RCC 7860 (cell line): ENCODE measurements around the gene IGFLR1.

ENCODE experiments used
- DNase-seq: peaks from one replicate; pipeline ENCODE4 v3.0.0-alpha.2; 2015; ENCODE audit warnings: low spot score
- FAIRE-seq: peaks from 2 replicates; lab custom pipeline; 2012; peaks lifted over from hg19 to GRCh38; lab: Jason Lieb, UNC

IGFLR1 gene

DNA sequence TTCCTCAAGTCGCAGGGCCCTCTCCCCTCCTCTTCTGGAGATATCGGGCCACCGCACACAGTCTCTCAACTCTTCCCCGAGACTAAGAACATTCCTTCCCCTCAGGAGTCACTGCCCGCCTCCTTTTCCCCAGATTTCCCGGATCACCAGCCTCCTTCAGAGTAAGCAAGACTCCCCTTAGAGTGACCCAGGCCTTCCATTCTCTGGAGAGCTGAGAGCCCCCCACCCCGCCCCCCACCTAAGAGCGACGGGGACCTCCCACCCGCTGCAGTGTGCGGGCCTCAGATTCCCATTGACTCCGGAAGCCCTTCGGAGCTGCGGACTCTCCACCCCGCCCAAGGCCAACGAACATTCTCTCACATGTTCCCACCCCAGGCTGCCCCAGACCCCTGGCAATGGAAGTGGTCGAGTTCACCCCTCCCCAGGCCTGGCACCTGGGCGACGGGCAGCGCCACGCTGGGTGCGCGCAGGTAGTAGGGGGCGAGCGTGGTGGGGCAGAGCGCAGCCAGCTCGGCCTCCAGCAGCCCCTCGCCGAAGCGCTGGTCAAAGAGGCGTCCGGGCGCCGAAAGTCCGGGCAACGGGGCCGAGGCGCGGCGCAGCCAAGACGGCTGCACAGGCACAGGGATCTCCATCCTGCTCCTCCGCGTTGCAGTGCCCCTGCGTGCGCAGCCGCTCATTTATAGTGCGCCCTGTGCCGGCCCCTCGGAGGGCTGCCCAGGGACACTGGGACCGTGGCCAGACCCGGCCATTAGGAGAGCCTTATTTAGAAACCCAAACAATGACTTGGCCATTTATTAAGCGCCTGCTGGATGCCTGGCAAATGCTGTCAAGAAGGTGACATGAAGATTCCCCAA lies 14.4 kb upstream of the IGFLR1 start, which contains the start of gene HSPB6:
Gene HSPB6, minus strand, starts transcription at position 653 of the 854 bp plus-strand sequence. Its CDS starts 21 bp downstream, at position 632.
- DNase-seq (no peak), FAIRE-seq (no peak)

DNA sequence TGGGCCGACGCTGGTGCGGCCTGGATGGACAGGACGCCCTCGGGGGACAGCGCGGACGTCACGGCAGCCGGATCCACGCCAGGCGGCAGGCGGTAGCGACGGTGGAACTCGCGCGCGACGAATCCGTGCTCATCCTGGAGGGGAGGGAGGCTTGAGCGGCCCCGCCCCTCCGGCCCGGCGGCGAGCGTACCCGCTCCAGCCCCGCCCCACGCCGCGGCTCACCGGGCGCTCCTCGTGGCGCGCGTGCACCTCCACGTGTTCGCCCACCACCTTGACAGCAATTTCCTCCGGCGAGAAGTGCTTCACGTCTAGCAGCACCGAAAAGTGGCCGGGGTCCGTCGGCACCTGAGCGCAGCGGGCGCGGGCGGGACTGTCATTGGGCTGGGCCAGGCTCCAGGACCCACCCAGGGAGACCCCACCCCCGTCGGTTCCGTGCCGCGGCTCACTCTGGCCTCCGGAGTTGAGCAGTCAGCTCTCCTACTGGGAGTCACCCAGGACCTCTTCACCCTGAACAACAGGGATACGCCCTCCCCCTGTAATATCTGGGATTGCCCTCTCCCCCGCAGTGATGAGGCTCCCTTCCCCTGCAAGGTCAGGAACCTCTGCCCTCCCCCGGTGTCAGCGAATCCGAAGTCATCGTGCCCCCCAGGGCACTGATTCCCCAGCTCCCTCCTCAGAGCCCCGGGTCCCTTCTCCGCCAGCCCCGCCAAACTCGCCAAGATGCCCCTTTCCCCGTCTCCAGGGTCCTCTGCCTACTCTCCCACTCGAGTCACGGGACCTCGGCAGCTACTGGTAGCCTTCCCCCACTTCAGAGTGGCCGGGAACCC lies 13.5 kb upstream of the IGFLR1 start:
- FAIRE-seq (no peak), DNase-seq (no peak)

DNA sequence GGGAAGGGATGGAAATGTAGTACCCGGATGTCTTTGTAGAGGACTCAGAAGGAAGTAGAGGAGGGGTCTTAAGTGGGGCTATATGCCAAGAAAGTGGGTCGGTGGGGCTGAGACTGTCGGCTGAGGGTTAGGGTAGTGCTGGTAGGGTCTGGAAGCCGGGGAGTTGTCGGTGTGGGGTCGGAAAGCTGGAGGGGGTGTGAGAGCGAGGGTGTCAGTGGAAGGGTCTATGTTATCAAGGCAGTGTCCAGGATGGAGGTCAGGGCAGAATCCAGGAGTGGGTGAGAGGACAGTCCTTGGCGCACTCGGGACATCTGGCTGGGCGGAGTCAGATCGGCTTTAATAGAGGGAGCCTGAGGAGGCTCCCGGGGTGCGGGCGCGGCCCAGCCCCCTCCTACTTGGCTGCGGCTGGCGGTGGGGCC lies 12.9 kb upstream of the IGFLR1 start:
- FAIRE-seq (no peak), DNase-seq (no peak)

DNA sequence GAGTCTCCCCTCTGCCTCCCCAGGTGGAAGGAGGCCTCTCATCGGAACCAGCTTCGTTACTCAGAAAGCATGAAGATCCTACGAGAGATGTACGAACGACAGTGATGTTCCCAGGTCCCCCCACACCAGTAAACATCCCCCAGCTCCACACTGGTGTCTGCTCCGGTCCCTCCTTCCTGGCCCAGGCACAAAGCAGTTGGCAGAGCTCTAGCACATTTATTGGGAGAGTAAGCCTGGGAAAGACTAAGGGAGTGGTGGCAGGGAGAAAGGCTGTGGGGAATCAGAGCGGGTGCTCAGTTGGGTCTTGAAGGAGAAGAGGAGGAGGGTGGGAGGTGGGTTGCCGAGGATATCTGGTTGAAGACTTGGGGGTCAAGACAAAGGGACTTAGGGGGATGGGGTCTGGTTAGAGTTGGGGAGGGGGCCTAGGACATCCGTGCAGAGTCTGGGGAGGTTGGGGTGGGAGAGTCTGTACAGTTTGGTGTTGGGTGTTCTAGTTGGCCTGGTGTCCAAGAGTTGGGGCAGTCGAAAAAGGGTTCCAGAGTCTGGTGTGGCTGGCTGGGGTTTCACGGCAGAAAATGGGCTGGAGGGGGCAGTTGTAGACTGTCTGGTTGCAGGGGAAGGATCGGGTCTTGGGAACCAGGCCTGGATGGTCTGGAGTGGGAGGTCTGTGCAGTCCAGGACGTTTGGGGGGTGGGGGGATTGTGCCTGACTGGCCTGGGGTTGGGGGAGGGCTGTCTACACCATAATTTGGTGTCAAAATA lies 12.3 kb upstream of the IGFLR1 start:
- DNase-seq: no peak
- FAIRE-seq: no peak

DNA sequence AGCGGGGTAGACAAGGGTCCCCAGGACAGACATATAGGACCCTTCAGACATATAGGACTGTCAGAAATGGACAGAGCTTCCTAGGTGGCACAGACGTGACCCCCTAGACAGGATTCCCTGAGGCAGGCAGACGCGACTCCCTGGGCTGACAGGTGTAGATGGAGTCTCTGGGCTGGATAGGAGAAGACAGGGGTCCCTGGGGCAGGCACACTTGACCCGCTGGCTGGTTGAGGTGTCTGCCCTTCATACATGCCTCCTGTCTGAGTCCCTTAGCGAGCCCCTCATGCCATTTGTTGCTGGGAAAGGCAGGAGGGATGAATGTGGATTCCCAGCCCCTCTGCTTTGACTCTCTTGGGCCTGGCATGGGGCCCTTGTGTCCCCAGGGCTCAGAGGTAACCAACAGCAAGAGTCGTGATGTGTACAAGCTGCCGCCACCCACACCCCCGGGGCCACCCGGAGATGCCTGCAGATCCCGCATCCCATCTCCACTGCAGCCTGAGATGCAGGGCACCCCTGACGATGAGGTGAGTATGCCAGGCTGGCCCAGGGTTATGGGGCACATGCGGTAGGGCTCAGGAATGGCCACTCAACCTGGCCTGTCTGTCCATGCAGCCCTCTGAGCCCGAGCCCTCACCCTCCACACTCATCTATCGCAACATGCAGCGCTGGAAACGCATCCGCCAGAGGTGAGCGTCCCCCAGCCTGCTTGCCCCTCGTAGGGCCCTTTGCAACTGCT lies 11.6 kb upstream of the IGFLR1 start:
- FAIRE-seq (no peak), DNase-seq (no peak)

DNA sequence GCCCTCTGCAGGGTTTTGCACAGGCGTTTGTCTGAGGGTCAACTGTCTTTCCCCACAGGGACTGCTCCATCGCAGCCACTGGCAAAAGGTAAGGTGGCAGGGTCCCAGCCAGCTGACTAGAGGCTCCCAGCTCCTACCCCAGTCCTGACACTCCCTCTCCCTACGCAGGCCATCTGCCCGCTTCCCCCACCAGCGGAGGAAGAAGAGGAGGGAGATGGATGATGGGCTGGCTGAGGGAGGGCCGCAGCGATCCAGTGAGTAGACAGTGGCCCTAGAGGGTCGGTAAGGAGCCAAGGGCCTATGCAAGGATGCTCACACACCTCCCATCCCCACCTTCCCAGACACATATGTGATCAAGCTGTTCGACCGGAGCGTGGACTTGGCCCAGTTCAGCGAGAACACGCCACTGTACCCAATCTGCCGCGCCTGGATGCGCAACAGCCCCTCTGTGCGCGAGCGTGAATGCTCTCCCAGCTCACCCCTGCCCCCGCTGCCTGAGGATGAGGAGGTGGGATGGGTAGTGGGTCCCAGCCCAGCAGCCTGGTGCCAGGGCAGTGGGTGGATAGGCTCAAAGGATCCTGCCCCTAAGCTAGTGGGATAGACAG lies 10.6 kb upstream of the IGFLR1 start:
- no peak for FAIRE-seq
- no peak for DNase-seq

DNA sequence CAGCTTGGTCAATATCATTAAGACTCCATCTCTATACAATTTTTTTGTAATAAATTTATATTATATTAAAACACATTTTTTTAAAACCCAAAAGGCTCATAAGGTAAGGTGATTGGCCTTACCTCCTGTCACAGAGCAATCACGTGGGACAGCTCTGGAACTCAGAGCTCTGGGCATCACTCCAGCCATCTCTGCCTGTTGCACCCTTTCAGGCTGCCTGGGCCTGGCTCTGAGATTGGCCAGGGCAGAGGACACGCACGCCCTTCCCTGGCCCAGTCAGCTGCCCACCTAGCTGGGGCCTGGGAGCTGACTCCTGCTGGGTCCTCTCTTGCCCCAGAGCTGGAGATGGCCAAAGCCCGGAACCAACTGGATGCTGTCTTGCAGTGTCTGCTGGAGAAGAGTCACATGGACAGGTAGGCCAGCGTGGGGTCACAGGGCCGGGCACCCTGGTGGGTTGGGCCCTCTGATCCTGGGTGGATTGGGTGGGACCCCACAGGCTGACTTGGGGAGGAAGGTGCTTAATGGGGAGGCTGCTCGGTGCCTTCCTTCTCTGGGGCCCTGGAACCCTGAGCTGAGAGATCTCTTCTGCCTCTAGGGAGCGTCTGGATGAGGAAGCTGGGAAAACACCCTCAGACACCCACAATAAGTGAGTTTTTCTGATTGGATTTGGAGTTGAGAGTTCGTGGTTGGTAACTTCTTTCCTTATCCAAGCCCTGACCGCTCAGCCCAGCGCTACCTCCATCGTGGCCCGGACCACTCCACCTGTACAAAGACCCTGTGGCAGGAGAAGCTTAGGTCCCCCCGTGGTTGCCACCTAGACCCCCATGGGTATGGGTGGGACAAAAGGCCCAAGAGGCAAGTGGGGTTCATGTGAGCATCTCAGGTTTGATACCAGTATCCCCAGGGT lies 9.8 kb upstream of the IGFLR1 start:
- FAIRE-seq (no peak), DNase-seq (no peak)

DNA sequence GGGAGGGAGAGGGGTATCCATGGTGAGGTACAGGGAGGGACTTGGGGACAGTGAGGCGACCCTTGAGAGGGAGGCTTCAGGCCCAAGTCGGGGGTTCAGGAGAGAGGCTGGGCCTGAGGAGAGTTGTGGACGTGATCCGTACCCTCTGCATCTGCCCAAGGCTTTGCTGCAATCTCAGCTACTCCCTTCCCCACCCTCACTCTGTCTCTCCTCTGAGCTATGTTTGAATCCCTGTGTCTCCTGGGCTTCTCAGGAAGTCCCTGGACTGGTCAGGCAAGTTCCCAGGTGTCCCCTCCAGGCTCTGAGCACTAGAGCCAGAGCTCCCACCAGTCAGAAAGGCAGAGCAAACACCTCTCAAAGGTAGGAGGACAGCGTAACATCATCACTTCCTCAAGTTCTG lies 7.9 kb upstream of the IGFLR1 start:
- FAIRE-seq: no peak
- no peak for DNase-seq

DNA sequence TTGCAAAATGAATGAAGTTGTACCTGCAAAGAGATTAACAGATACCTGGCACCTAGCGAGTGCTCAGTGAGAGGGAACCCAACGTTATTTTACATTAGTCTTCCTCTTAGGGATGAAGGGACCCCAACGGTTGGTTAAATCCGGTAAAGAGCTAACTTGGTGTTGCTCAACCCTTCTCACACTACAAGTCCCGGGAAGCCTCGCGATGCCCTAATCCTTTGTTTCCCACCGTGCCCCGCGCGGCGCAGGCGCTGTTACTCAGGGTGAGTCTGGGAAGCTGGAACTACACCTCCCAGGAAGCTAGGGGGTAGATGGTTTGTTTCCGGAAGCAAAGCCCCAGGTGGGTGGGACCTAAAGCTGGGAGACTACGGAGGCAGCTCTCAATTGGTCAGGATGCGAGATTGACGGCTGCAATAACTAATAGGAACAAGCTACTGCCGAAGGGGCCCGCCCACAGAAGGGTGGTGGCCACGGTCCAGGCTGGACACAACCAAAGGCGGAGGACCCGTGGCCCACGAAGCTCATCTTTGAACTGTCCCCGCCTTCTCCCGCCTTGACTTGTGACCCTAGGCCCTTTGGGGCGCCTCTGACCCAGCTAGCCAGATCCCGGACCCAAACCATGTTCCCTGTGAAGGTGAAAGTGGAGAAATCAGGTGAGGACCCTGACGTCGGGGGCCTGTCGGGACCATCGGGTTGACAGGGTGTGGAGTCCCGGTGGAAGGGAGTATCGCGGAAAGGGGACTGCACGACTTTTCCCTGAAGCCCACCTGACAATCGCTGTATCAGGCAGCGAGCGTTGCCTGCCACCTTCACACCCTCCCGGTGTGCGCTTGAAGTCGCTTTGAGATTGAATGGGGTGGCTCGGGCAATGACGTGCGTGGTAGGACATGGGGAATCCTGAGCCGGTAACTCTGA lies 6.1 kb upstream of the IGFLR1 start, which contains the start of gene LIN37:
Gene LIN37, plus strand, starts transcription at position 471 of the 915 bp plus-strand sequence. Its CDS starts 149 bp downstream, at position 620.
- FAIRE-seq (peak; percentile 88), DNase-seq (peak; percentile 95)

DNA sequence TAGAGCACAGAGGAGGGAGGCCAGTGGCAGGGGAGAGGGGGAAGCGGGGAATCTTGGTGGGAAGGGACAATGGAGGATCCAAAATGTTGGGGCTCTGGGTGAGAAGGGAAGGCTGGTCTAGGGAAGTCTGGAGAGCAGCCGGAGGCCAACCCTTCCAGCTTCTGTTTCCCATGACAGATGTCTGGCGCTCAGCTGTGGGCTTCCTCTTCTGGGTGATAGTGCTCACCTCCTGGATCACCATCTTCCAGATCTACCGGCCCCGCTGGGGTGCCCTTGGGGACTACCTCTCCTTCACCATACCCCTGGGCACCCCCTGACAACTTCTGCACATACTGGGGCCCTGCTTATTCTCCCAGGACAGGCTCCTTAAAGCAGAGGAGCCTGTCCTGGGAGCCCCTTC lies 4.3 kb upstream of the IGFLR1 start:
- FAIRE-seq (no peak), DNase-seq (no peak)

DNA sequence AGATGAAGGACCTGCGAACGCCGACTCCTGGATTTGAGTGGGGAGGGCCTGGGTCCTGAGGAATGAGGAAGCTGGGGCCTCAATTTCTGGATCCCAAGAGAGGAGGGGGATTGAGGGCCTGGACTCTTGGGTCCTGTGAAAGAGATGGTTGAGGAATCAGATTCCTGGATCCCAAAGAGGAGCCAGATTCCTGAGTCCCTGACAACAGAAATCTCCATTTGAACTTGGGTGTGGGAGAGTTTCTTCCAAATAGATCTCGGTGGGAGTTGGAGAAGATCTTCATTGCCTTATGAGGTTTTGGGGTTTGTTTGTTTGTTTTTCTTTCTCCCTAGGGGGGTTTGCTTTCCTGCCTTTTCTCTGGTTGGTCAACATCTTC lies 3.8 kb upstream of the IGFLR1 start:
- no peak for DNase-seq
- FAIRE-seq: no peak

DNA sequence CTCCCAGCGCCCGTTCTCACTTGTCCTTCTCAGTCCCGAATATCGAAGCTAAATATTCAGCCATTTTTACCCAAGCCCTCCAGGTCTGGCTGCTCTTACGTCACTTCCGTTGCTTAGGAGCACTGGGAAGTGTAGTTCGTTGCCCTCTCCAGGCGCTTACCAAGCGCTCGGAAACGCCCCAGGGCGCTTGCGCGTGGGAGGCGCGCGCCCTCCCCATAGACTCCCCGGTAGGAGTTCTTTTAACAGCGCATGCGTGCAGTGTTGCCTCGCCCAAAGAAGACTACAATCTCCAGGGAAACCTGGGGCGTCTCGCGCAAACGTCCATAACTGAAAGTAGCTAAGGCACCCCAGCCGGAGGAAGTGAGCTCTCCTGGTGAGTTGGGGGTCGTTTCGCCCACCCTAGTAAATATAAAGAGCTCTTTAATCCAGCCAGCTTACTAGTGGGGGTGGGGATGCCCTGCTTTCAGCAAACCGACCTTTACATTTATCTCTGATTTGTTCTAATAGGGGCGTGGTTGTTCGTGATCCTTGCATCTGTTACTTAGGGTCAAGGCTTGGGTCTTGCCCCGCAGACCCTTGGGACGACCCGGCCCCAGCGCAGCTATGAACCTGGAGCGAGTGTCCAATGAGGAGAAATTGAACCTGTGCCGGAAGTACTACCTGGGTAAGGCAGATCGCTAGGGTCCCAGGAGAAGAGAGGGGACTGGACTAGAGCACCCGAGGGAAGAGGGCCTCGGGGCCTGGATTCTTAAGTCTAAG lies 3.3 kb upstream of the IGFLR1 start, which contains the start of the genes PSENEN and U2AF1L4:
Gene PSENEN, plus strand, starts transcription at position 324 of the 759 bp plus-strand sequence. Its CDS starts 280 bp downstream, at position 604.
Gene U2AF1L4, minus strand, starts transcription at position 91 of the 759 bp plus-strand sequence. Its CDS starts 27 bp downstream, at position 64.
- FAIRE-seq (peak; percentile 83), DNase-seq (peak; percentile 95)

DNA sequence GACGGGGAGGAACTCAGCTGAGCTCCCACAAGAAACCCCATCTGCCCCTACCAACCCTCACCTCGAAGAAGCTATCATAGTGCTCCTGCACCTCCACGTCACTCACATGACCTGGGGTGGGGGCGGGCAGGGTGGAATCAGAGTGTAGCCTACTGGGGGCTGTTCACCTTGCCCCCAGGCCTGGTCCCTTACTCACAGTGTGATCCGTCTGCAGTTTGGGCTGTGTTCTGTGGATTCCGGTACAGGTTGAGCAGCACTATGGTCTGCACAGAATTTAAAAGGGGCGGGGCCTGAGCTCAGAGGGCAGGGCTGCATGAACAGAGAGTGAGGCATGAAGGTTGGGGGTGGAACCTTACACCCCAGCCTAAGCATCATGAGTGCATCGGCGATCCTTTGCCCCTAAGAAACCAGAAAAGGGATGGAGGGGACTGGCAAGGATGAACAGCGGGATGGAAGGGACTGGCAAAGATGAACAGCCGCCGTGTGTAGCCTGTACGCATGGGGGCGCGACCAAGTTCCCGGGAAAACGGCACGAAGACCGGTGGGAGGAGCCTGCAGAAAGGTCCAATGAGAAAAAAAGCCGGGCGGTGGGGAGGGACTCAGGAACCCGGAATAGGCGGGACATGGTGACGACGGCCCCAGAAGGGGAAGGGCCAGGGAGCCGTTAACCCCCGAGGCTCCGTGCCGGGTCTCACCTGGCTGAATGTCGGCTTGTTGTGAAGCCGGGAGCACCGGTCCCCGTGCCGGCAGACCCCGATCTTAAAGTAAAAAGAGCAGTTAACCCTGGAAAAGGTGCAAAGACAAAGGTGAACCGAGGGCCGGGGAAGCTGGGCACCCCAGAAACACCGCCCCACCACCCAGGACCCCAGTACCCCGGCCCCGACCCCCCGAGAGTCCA lies 2.4 kb upstream of the IGFLR1 start:
- FAIRE-seq (peak; percentile 38), DNase-seq (peak; percentile 82)

DNA sequence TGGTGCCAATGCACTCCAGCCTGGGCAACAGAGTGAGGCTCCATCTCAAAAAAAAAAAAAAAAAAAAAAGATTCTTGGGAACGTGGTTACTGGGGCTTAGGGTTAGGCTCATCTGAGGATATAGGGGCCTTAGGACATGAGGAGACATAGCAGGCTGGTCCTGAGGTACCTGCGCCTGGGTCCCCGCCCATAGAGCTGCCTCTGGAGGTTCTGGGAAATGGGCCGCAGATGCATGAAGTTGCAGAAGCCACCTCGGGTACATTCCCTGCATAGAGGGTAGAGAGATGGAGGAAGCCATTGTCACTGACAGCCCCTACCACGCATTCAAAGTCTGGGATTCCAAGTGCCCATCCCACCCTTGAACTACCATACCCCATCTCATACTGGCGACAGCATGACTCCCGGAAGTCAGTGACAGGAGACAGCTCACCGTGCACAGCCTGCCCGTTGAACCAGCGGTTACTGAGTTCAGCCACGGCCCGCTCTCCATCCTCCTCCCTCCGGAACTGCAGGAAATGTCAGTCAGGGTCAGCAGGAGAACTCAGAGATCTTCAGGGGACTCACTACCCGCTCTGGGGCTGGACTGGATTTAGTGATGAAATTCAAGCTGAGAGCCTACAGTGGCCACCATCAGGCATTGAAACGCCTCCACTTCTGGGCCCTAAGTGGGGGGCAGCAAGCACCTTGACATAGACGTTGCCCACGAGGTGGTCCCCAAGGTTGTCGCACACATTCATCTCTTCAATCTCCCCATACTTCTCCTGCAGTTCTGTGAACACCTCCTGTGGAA lies 1.6 kb upstream of the IGFLR1 start:
- DNase-seq (no peak), FAIRE-seq (no peak)

DNA sequence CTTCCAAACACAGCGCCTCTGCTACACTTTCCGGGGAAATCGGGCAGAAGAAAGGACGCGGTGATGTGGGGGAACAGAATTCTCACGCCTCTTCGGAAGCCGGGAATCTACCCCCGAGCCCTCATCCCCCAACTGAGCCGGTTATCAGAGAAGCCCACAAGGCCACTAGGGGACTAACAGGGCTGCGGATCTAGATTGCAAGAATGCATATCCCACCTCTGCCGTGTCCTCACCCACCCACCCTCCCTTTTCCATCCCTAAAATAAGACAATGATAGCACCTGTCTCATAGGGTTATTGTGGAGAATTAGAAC lies 1.1 kb downstream of the IGFLR1 start:
- FAIRE-seq (no peak), DNase-seq (no peak)
